NK-92 (cell line): ENCODE data around the gene ALG1L2.
"Not testable (repeated sequence)": the region's sequence is repeated elsewhere in the genome, so short reads cannot be mapped to it uniquely, and the experiment has no call there.

Source experiments
- DNase-seq: peaks from one replicate; lab custom pipeline; 2025; ENCODE audit not compliant: unreplicated experiment; lab: John Stamatoyannopoulos, UW

ALG1L2 gene

DNA sequence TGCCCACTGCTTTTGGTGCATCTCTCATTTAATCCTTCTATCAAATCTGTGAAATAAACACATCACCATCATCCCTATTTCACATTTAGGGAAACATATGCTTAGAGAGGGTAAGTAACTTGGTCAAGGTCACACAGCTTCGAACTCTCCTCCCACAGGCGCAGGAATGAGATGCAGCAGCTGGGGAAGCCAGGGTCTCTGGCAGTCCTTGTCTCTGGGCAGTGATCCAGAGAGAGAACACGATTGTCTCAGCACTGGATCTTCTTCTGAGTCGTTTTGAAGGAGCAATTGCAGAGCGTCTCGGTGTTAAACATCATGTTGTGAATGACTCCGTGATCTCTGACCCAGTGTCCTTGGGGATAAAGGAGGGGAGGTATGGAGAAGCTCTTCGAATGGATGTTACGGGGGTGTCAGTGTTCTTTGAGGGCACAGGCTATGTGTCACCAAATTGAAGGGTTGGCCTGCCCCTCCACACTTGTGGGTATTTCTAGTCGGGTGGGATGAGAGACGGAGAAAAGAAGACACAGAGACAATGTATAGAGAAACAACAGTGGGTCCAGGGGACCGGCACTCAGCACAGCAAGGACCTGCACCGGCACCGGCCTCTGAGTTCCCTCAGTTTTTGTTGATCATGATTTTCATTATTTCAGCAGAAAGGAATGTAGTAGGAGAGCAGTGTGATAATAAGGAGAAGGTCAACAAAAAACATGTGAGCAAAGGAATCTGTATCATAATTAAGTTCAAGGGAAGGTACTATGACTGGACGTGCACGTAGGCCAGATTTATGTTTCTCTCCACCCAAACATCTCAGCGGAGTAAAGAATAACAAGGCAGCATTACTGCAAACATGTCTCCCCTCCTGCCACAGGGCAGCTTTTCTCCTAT lies 41.5 kb downstream of the ALG1L2 start:
- DNase-seq = not testable (repeated sequence)

GRCh38 chr3:130125406-130125805 lies 43.8 kb downstream of the ALG1L2 start:
- DNase-seq = not testable (repeated sequence)

DNA sequence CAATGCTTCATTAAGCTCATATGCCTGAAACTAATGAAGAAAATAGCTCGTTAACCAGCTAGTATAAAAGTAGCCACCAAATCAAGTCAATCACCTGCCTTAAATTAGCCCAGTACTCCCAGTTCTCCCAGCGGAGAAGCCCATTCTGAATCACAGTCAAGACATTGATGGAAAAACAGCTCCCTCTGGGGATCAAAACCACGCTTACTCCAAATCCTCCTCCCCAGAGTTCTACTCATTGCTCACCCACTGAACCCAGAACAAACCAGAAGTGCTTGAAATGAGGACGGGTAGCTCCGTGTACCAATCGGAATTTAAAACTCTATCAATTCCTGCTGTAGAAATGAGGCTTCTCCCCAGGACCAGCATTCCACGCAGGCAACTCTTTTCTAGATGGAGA lies 54.7 kb downstream of the ALG1L2 start:
- DNase-seq = not testable (repeated sequence)

DNA sequence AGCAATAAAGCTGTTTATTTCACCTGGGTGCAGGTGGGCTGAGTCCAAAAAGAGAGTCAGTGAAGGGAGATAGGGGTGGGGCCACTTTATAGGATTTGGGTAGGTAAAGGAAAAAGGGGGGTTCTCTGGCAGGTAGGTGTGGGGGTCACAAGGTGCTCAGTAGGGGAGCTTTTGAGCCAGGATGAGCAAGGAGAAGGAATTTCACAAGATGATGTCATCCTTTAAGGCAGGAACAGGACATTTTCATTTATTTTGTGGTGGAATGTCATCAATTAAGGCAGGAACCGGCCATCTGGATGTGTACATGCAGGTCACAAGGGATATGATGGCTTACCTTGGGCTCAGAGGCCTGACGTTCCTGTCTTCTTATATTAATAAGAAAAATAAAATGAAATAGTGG lies 56.1 kb downstream of the ALG1L2 start:
- not testable (repeated sequence) for DNase-seq

DNA sequence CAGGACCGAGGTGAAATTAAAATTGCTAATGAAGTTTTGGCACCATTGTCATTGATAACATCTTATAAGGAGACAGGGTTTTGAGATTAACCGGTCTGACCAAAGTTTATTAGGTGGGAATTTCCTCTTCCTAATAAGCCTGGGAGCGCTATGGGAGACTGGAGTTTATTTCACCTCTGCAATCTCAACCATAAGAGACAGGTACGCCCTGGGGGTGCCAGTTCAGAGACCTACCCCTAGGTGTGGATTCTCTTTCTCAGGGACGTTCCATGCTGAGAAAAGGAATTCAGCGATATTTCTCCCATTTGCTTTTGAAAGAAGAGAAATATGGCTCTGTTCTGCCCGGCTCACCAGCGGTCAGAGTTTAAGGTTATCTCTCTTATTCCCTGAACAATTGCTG lies 57.4 kb downstream of the ALG1L2 start:
- DNase-seq = not testable (repeated sequence)

GRCh38 chr3:130140756-130141155 lies 59.1 kb downstream of the ALG1L2 start:
- not testable (repeated sequence) for DNase-seq

- DNase-seq = not testable (repeated sequence)
These were observed 62.2 kb downstream of the ALG1L2 start for GRCh38 chr3:130143648-130144327.

DNA sequence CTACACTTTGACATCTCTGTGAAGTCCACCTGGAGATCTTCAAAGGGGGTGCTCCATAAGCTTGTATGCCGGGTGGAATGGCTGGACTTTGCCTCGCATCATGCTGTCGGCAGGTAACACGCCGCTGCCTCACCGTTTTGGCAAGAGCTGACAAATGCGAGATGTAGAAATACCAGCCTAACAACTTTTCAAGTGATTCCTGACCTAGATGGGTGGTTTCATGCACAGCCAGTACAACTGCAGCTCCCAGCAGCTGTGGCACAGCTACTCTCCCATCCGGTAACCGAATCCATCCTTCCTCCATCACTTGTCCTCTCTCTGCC lies 62.7 kb downstream of the ALG1L2 start:
- DNase-seq = not testable (repeated sequence)

DNA sequence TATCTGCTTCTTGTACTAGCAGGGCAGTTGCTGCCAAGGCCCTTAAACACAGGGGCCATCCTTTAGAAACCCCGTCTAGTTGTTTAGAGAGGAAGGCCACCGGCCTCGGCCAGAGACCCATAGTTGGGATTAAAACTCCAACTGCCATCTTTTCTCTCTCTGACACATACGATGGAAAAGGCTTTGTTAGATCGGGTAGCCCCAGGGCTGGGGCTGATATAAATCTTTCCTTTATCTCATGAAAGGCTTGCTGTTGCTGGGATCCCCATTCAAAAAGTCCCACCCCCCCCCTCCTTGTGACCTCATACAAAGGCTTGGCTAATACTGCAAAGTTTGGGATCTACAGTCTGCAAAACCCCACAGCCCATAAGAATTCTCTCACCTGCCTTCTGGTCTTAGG lies 63.8 kb downstream of the ALG1L2 start:
- DNase-seq = not testable (repeated sequence)

- not testable (repeated sequence) for DNase-seq
These were observed 64.8 kb downstream of the ALG1L2 start for GRCh38 chr3:130146465-130146864.
